Effector memory CD4-positive, alpha-beta T cell (primary cell): ENCODE measurements around the gene CLCN2.

ENCODE experiments used
- DNase-seq, 3 donors: peaks; one replicate each; pipeline ENCODE4 v3.0.0-alpha.2; 2020
- H3K27ac ChIP-seq: 2 replicates; pipeline ENCODE4 v1.7.0; 2013; ENCODE audit warnings: mild to moderate bottlenecking, low read length, moderate library complexity; ENCODE audit not compliant: insufficient read depth, poor library complexity, severe bottlenecking
- H3K27me3 ChIP-seq: replicated peaks from 2 replicates; pipeline ENCODE4 v1.7.0; 2013; ENCODE audit warnings: mild to moderate bottlenecking, low read length; ENCODE audit not compliant: insufficient read depth, control insufficient read depth, poor library complexity, severe bottlenecking
- H3K36me3 ChIP-seq: 2 replicates; pipeline ENCODE4 v1.7.0; 2013; ENCODE audit warnings: mild to moderate bottlenecking, low read length, moderate library complexity; ENCODE audit not compliant: control insufficient read depth, insufficient read depth
- H3K4me1 ChIP-seq: 2 replicates; pipeline ENCODE4 v1.7.0; 2013; ENCODE audit warnings: low read length, mild to moderate bottlenecking; ENCODE audit not compliant: control insufficient read depth, insufficient read depth, poor library complexity, severe bottlenecking
- H3K4me3 ChIP-seq: 2 replicates; pipeline ENCODE4 v1.7.0; 2013; ENCODE audit warnings: low read length, low read depth, mild to moderate bottlenecking; ENCODE audit not compliant: insufficient read depth, poor library complexity, severe bottlenecking
- H3K9me3 ChIP-seq: 2 replicates; pipeline ENCODE4 v1.7.0; 2013; ENCODE audit warnings: mild to moderate bottlenecking, low read length, moderate library complexity; ENCODE audit not compliant: control insufficient read depth

CLCN2 gene

DNA sequence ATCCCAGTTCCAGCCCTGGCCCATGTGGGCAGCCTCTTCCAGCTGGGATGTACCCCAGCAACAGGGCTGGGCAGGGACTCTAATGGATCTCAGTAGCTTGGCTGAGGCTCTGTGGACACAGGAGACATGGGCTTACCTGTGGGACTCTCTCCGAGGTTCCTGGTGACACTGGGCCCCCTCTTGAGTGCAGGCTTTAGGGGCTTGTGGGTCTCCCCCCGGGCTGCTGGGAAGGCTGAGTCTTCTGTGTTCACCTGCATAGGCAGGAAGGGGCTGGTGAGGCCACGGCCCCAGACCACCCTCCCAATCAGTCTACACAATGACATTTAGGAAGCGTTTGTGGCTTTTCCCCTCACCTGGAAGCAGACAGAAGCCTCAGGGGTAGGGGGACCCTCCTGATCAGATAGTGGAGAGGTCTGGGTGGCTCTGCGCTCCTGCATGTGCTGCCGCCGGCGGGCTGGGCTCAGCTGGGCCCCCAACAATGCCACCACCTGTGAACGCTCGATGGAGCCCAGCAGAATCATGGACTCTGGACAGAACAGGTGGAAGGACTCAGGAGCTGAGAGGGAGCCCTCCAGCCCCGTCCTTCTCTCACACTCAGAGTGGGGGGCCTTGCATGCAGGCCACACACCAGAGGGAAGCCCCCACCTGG, 8.4 kb downstream of the CLCN2 start:
- Histone ChIP-seq H3K36me3 (no peaks in the 10 kb centered on the region), H3K27ac (no peak overlapping the region), H3K27me3 (no peaks in the 10 kb centered on the region), H3K4me1 (no peaks in the 10 kb centered on the region), H3K4me3 (no peak overlapping the region), H3K9me3 (no peaks in the 10 kb centered on the region)
- DNase-seq, result no peak

DNA sequence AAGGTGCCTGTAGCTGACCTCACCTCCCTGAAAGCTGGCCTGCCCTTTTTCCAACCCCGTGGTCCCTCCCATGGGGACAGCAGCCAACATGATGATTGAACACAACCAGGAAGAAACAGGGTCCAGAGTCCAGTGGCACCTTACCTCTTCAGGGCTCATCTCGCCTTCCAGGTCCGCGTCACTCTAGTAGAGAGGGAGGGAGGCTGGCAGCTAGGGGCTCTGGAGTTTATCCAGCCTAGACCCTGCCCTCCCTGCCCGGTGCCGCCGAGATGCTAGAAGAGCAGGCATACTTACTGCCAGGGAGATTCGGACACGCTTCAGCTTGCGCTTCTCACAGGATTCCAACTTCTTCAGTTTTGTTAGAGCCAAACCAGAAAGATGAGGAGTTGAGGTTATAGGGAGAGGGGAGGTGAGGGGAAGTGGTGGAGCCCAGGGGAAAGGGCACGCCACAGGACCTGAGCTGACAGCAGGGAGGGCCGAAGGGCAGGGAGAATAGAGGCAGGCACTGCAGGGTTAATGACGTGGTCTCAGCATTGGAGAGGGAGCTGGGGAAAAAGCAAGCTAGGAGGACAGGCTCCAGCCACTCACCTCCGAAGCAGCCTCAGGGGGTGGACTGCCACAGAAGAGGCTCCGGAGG, 9.1 kb downstream of the CLCN2 start:
- Histone ChIP-seq H3K27me3 (no peaks in the 10 kb centered on the region), H3K4me3 (no peak overlapping the region), H3K9me3 (no peaks in the 10 kb centered on the region), H3K27ac (no peak overlapping the region), H3K4me1 (no peaks in the 10 kb centered on the region), H3K36me3 (no peaks in the 10 kb centered on the region)
- no peak for DNase-seq

DNA sequence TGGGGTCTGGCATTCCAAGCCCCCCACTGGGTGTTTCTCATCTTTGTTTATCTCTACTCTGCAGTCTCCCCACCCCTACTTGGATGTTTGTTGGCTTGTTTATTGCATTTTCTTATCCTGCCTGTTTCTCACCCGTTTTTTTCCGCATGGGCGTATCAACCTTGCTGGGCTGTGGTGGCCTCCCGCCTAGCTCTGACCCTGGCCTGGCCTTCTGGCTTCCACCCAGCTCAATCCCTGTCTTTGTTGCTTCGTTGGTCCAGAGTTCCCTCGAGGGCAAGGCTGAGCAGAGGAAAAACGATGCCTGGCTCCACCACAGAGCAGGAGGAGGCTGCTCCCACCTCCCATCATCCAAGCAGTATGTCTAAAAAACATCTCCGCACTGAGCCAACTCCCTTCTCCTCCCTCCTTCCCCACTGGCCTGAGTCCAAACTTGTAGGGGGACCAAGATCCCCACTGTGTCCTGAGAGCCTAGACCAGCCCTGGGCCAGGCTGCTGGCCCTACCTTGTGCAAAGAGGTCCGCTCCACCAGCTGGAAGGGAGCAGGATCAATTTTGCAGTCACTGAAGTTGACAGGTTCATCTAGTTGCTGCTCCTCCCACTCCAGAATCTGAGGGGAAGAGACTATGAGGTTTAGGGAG, 9.8 kb downstream of the CLCN2 start:
- no peaks in the 10 kb centered on the region for H3K9me3 ChIP-seq
- H3K4me1 ChIP-seq, result no peaks in the 10 kb centered on the region
- no peaks in the 10 kb centered on the region for H3K27me3 ChIP-seq
- DNase-seq, result no peak
- no peak overlapping the region for H3K27ac ChIP-seq
- no peaks in the 10 kb centered on the region for H3K36me3 ChIP-seq
- no peak overlapping the region for H3K4me3 ChIP-seq

DNA sequence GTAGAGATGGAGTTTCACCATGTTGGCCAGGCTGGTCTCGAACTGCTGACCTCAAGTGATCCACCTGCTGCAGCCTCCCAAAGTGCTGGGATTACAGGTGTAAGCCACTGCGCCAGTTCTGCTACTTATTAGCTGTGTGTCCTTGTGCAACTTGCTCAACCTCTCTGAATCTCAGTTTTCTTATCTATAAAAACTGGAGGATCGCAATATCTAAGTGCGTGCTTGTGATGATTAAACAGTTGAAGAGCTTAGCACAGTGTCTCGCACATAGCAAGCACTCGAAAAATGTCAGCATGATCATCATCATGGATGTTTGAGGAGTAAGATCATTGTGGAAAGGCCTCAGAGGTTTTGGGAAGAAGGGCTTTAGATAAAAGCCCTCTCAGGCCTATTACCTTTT, 10.8 kb downstream of the CLCN2 start:
- no peaks in the 10 kb centered on the region for H3K27me3 ChIP-seq
- no peak overlapping the region for H3K27ac ChIP-seq
- no peak for DNase-seq
- H3K4me1 ChIP-seq, result no peaks in the 10 kb centered on the region
- H3K9me3 ChIP-seq, result no peaks in the 10 kb centered on the region
- H3K36me3 ChIP-seq, result no peaks in the 10 kb centered on the region
- no peak overlapping the region for H3K4me3 ChIP-seq

DNA sequence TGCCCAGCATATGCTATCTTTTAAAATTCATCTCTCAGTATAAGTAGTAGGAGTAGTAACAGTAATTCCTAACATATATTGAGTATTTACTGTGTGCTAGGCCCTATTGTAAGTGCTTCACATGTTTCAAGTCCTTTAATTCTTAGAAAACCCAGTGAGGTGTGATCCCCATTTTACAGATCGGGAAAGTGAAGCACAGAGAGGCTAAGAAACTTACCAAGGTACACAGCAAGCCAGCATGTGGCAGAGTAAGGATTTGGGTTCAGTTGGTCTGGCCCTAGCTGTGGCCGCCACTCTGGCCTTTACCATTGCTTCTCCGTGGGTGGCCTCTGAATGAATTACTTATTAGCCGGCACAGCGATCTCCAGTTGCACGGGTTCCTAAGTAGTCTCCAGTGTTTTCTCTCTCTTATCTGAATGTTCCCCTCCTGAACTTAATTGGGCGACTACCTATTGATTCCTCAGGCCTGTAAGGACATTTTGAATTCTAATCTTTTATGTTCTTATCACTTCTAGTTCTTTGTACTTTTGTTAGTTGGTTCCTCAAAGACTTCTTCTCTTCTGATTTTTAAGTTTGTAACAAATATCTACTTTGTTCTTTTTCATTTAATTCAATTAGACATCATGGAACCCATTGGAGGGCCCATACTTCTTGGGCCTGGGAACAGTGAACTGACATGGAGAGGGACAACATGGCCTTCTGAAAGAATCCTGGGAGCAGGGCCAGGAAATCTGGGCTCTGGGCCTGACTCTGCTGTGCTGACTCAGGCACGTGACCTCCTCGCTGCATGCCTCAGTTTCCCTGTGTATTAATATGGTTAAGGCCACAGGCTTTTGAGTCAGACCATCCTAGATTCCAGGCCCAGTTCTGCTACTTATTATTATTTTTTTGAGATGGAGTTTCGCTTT, 11.6 kb downstream of the CLCN2 start:
- H3K4me1 ChIP-seq, result no peaks in the 10 kb centered on the region
- no peaks in the 10 kb centered on the region for H3K36me3 ChIP-seq
- no peak overlapping the region for H3K4me3 ChIP-seq
- H3K27me3 ChIP-seq, result no peaks in the 10 kb centered on the region
- no peak for DNase-seq
- H3K27ac ChIP-seq, result no peak overlapping the region
- H3K9me3 ChIP-seq, result no peaks in the 10 kb centered on the region

DNA sequence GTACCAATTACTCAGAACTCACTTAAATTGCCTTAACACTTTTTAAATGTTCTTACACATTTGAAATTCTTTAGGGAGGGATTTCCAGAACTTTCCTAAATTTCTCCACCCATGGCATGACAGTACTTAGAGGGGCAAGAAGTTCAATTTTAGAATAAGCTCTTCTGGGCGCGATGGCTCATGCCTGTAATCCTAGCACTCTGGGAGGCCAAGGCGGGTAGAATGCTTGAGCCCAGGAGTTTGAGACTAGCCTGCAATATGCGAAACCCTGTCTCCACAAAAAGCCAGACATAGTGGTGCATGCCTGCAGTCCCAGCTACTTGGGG, 13.4 kb downstream of the CLCN2 start:
- H3K27ac ChIP-seq, result no peak overlapping the region
- H3K27me3 ChIP-seq, result no peaks in the 10 kb centered on the region
- H3K9me3 ChIP-seq, result no peaks in the 10 kb centered on the region
- H3K4me1 ChIP-seq, result no peaks in the 10 kb centered on the region
- H3K36me3 ChIP-seq, result no peaks in the 10 kb centered on the region
- no peak for DNase-seq
- H3K4me3 ChIP-seq, result no peak overlapping the region

DNA sequence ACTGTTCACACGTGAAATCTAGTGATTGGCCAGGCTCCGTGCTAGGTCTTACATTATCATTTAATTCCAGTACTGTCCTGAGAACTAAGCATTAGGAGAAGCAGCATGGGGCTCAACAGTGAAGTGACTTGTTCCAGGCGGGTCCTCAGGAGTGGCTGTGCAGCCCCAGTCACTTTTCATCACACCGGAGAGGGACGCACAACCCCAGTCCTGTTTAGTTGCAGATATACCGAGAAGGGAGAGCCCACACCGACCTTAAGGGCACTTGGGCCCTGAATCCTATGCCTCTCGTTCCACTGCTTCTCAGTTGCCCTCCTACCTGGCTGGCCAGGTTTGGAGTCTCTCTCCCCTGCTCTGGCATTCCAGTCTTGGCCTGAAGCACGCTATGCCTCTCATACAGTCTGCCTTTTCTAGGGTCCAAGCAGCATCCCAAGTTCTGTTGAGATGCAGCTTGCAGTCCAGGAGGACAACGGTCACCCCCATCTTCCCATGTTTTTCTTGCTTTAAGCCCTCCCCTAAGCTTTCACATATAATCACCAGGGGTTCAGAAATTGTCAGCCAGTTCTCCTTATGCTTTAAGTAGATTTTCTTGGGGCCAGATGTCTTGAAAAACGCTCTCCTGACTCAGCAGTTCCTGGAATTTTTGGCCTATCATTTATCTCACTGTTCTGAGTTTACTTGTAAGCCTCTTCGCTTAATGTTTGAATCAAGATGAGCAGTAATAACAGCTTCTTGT, 13.9 kb downstream of the CLCN2 start:
- Histone ChIP-seq H3K27ac (no peak overlapping the region), H3K4me3 (no peak overlapping the region), H3K27me3 (no peaks in the 10 kb centered on the region), H3K4me1 (no peaks in the 10 kb centered on the region), H3K36me3 (no peaks in the 10 kb centered on the region), H3K9me3 (no peaks in the 10 kb centered on the region)
- DNase-seq, result no peak

DNA sequence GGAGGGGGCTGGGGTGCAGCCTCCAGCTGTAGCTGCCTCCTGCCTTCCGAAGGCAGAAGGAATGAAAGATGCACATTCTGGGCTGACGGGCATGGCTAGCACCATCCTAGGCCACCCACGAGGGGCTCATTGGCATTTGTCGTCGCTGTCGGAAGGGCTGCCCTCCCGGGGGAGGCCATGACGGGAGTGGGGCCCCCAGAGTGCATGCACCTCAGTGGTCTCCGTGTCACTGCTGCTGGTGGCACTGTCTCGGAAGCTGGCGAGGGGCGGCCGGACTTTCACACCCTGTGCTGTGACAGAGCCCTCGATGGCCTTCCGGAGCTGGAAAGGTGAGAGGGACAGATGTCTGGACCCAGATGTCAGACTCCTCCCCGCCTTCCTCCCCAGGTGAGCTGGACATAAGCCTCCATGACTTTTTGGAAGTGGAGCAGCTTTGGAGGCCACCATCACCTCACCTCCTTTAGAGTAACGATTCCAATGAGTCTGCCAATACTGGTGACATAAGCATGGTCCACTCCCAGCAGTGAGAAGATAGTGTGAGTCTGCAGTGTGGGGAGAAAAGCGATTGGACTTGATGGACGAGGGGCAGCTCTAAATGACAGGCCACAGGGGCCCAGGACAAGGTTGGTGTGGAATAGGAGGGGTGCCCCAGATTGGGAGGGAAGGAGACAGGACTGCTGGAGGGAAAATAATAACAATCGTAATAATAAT, 14.8 kb downstream of the CLCN2 start:
- Histone ChIP-seq H3K27me3 (no peaks in the 10 kb centered on the region), H3K4me1 (no peaks in the 10 kb centered on the region), H3K9me3 (no peaks in the 10 kb centered on the region), H3K36me3 (peaks cover 3% of the 10 kb centered on the region), H3K27ac (no peak overlapping the region), H3K4me3 (no peak overlapping the region)
- DNase-seq, result no peak
